Measurements from ENCODE around the gene SCN4B.
"Not testable (repeated sequence)": the region's sequence is repeated elsewhere in the genome, so short reads cannot be mapped to it uniquely, and the experiment has no call there.

Gene SCN4B, protein sequence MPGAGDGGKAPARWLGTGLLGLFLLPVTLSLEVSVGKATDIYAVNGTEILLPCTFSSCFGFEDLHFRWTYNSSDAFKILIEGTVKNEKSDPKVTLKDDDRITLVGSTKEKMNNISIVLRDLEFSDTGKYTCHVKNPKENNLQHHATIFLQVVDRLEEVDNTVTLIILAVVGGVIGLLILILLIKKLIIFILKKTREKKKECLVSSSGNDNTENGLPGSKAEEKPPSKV

DNA sequence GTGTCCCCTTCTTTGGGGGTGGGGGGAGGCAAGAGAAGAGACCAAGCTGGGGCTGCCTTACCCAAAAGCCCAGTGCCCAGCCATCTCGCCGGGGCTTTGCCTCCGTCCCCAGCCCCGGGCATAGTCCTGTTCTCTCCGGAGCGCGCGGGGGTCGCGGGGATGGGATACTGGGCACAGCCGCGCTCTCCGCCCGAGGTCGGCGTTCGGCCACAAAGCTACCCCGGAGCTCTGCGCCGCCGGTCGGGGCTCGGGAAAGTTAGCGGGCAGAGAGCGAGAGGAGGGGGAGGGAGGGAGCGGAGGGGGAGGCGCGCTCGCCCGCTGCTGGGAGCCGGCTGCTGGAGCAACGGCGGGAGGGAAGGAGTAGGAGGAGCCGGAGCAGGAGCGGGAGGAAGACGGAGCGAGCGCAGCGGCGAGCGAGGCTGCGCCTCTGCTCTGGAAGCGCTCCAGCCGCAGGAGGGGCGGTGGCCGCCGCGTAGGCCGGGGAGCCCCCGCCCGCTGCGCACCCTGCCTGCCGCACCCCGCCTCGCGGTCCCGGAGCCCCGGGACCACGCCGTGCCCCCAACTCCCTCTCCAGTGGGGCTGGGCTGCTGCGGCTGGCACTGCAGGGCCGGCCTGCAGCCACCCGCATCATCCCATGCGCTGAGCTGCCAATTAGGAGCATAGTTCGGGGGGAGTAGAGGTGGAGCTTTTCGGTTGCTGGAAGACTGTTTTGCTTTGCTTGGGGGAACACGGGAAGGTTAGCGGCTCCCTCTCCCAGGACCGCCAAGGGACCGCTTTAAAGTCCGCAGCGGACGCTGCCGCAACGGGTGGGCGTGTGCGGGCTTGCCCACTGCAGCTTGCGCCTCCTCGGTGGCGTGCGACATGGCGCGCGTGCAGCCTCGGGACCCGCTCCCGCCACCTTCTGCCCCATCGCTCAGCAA, at the start of gene SCN4B:
Gene SCN4B (minus strand): TSS at position 272 of the 920 bp plus-strand sequence. CDS start 150 bp downstream, at position 122.
- peaks cover 100% of the 10 kb centered on the region for H3K27me3 ChIP-seq
- no peaks in the 10 kb centered on the region for H3K9me3 ChIP-seq
- H3K4me3 ChIP-seq, result peak within 1 kb of the TSS; percentile 65
- H3K27ac ChIP-seq, result no peak within 1 kb of the TSS
- no peak for TF ChIP-seq Cebpa-rat (IDR thresholded peaks at IDR 0.05)
- no peak within 1 kb of the TSS for H3K9ac ChIP-seq
- peaks cover 13% of the 10 kb centered on the region for H3K4me1 ChIP-seq
- H3K36me3 ChIP-seq, result no peaks in the 10 kb centered on the region
- H4K20me1 ChIP-seq, result peaks cover 29% of the 10 kb centered on the region; the same call in 1 of the 2 replicates
- peak within 1 kb of the TSS; percentile 96 for H3K4me2 ChIP-seq

DNA sequence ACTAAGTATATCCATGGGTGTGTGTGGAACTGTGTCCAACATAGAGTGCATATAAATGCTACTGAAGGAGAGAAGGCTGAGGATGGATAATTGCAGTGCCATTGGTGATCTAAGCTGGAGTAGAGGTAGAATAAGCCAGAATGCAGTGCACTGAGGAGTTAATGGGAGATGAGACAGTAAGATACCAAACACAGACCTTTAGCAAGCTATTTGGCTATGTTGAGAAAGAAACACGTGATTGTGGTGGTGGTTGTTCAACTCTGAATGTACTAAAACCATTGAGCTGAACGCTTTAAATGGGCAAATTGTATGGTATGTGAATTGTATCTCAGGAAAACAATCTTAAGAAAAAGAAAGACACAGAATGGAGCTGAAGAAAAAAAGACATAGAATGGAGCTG, 49.3 kb upstream of the SCN4B start:
- Histone ChIP-seq H3K27me3 (no peaks in the 10 kb centered on the region), H3K36me3 (no peaks in the 10 kb centered on the region), H4K20me1 (no peaks in the 10 kb centered on the region), H3K9ac (no peak overlapping the region), H3K4me1 (peaks cover 10% of the 10 kb centered on the region; the same call in 1 of the 2 replicates), H3K4me2 (no peak overlapping the region), H3K9me3 (no peaks in the 10 kb centered on the region), H3K27ac (no peak overlapping the region), H3K4me3 (no peak overlapping the region)
- TF ChIP-seq Cebpa-rat (IDR thresholded peaks at IDR 0.05), result no peak

DNA sequence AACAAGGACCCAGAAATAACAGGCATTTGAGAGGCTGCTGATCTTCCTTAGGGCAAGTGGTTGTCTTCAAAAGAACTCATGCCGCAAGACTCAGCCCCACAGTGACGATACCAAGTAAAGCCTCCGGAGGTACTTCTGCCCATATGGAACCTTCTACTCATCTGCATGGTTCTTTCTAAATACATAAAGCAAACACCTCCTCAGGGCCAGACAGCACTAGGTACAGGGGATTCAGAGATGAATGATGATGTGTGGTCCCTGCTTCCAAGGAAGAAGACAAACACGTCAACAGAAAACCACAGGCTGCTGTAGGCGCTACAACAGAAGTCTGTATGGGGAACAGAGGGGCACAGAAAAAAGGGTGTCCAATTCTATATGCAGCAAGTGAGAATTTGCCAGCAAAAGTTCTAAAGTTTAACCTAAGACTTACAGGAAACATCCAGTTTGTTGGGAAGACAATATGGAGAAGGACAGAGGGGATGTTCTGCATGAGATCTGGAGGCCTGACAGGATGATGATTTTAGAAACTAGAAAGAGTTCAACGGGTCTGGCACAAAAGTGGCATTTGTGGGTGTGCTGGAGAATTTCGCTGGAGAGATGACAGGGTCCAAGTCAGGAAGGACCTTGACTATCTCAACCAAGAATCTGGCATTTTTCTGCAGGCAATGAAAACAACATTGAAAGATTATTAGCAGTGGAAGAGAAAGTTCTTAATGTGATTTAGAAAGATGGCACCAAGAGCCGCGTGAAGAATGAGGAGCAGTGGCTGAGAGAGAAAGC, 48.5 kb upstream of the SCN4B start:
- no peak for TF ChIP-seq Cebpa-rat (IDR thresholded peaks at IDR 0.05)
- no peak overlapping the region for H3K4me3 ChIP-seq
- H4K20me1 ChIP-seq, result no peaks in the 10 kb centered on the region
- H3K27me3 ChIP-seq, result no peaks in the 10 kb centered on the region
- H3K27ac ChIP-seq, result no peak overlapping the region
- no peak overlapping the region for H3K4me2 ChIP-seq
- no peaks in the 10 kb centered on the region for H3K9me3 ChIP-seq
- H3K36me3 ChIP-seq, result no peaks in the 10 kb centered on the region
- no peak overlapping the region for H3K9ac ChIP-seq
- H3K4me1 ChIP-seq, result peaks cover 1% of the 10 kb centered on the region; the same call in 1 of the 2 replicates

DNA sequence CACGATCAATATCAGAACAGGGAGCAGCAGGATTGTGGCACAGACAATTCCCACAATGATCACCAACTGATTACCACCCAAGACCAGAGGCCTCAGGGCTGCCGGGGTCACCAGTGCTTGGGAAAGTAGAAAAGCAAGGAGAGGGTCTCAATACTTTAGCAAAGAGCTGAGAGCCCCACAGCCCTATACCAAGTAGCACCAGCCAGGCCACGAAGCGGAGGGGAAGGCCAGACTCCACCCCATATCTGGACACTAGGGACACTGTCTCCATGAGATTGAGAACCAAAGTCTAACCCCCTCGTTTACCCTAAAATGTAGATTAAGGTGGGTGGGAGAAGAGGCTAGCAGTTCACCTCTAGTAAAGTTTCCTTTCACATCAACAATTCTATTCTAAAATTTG, 47.9 kb upstream of the SCN4B start:
- no peak for TF ChIP-seq Cebpa-rat (IDR thresholded peaks at IDR 0.05)
- H3K9ac ChIP-seq, result no peak overlapping the region
- no peak overlapping the region for H3K27ac ChIP-seq
- no peaks in the 10 kb centered on the region for H3K4me1 ChIP-seq
- H3K4me3 ChIP-seq, result no peak overlapping the region
- no peaks in the 10 kb centered on the region for H3K27me3 ChIP-seq
- H3K9me3 ChIP-seq, result no peaks in the 10 kb centered on the region
- H3K36me3 ChIP-seq, result no peaks in the 10 kb centered on the region
- H3K4me2 ChIP-seq, result no peak overlapping the region
- H4K20me1 ChIP-seq, result no peaks in the 10 kb centered on the region

DNA sequence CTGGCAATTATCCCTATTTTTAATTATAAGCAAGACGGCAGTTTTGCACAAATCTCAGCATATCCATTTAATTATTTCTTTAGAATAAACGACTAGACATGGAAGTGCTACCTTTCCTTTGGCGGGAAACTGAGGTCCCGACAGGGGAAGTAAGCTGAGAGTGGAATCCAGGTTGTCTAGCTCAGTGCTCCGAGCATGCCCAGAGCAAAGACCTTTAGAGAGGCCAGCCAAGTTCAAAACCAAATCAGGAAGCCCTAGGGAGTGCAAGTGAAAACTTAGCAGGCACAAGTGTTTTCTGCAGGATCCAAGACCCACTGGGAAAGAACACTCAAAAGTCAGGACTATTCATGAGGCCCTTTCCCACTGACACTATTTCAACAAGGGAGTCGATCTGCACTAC, 46.5 kb upstream of the SCN4B start:
- H3K9ac ChIP-seq, result no peak overlapping the region
- no peak overlapping the region for H3K4me2 ChIP-seq
- H3K36me3 ChIP-seq, result no peaks in the 10 kb centered on the region

DNA sequence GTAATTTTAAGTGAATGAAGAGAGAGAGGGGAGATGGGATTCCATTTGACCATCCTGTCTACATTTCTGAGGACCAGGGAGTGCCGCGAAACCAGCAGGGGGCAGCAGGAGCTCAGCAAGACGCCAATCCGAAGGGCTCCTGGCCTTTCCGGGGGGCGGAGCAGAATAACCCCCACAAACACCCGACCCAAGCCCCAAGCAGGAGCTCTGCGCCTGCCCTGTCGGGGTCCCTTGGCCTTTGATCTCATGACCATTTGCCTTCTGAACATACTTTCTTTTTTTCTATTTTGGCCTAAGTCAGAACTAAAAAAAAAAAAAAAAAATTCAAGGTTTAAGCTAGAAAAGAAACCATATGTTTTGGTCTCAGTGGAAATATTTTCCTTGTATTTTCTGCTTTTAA, 45.7 kb upstream of the SCN4B start:
- H3K27me3 ChIP-seq, result no peaks in the 10 kb centered on the region
- H3K4me1 ChIP-seq, result no peaks in the 10 kb centered on the region
- H3K9ac ChIP-seq, result no peak overlapping the region
- no peaks in the 10 kb centered on the region for H3K36me3 ChIP-seq
- no peak overlapping the region for H3K4me2 ChIP-seq
- H3K4me3 ChIP-seq, result no peak overlapping the region
- no peak overlapping the region for H3K27ac ChIP-seq
- no peaks in the 10 kb centered on the region for H3K9me3 ChIP-seq
- no peak for TF ChIP-seq Cebpa-rat (IDR thresholded peaks at IDR 0.05)
- H4K20me1 ChIP-seq, result no peaks in the 10 kb centered on the region

More for the DNA sequence above, 46.5 kb upstream of the SCN4B start:
- H3K27ac ChIP-seq, result no peak overlapping the region
- H4K20me1 ChIP-seq, result no peaks in the 10 kb centered on the region
- H3K27me3 ChIP-seq, result no peaks in the 10 kb centered on the region
- H3K4me1 ChIP-seq, result no peaks in the 10 kb centered on the region
- no peaks in the 10 kb centered on the region for H3K9me3 ChIP-seq
- no peak for TF ChIP-seq Cebpa-rat (IDR thresholded peaks at IDR 0.05)
- H3K4me3 ChIP-seq, result no peak overlapping the region

DNA sequence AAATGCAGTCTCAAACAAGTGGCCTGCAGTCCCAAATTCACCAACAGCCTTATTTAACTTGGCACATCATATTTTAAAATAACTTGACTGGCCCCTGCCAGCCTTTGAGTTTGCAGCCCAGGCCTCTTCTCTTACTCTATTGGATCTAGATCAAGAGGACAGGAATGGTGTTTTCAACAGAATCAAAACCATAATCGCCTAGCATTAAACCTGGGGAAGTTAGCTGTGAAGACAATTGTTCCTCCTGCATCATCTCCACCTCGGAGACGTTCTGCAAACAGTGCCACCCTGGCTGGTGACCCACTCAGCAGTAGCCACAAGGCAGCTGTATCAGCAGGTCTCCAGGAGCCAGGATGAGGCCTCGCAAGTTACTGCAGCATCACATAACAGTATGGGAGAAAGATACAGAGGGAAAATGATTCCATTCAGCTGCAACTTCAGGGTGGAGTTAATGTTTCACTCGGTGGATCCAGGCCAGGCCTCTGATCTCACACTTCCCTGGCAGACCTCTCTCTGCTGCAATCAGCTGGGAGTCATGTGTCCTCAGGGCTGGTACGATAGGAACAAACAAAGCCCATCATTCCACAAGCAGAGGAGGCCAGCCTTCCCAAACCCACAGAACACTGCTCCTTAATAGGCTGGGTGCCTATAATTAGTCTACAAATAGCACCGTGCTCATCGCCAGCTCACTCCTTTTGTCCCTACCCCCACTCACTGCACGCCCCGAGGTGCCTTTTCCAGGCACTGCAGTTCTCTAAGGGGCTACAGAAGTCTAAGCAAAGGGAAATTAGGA, 42.4 kb upstream of the SCN4B start:
- Histone ChIP-seq H3K9me3 (peaks cover 18% of the 10 kb centered on the region), H3K27me3 (no peaks in the 10 kb centered on the region), H3K4me3 (no peak overlapping the region), H3K36me3 (no peaks in the 10 kb centered on the region), H4K20me1 (no peaks in the 10 kb centered on the region), H3K9ac (no peak overlapping the region), H3K27ac (no peak overlapping the region), H3K4me1 (no peaks in the 10 kb centered on the region), H3K4me2 (no peak overlapping the region)
- TF ChIP-seq Cebpa-rat (IDR thresholded peaks at IDR 0.05), result no peak

DNA sequence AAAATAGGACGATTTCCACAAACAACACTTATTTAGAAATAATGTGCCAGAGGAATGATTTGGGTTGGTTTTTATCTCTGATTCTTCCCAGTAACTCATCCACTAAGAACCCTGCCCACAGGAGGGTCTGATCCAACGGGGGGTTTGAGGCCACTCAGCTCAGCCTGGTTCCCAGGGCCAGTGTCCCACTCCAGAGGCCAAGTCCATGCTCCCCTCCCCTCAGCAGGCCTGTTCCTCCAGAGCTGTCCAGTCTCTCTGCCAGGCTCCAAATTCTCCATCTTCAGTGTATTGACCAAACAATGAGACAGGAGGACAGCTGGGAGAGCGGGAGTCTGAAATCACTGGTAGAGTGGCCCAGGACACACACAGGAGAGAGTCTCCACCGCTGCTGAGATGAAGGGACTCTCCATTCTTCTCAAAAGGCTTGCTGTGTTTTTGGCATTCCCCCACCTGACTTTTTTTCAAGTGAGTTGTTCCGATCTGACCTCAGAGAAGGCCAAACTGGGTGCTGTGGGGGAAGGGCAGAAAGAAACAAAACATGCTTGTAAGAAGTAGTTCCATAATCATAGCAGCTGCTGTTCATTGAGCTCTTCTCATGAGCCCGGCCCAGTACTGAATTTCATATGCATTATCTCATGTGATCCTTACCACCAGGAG, 41.4 kb upstream of the SCN4B start:
- no peak overlapping the region for H3K4me2 ChIP-seq
- TF ChIP-seq Cebpa-rat (IDR thresholded peaks at IDR 0.05), result no peak
- H3K36me3 ChIP-seq, result no peaks in the 10 kb centered on the region
- no peak overlapping the region for H3K9ac ChIP-seq
- H3K27ac ChIP-seq, result no peak overlapping the region
- no peak overlapping the region for H3K4me3 ChIP-seq
- H4K20me1 ChIP-seq, result no peaks in the 10 kb centered on the region
- peaks cover 18% of the 10 kb centered on the region for H3K9me3 ChIP-seq
- H3K27me3 ChIP-seq, result no peaks in the 10 kb centered on the region
- H3K4me1 ChIP-seq, result no peaks in the 10 kb centered on the region

DNA sequence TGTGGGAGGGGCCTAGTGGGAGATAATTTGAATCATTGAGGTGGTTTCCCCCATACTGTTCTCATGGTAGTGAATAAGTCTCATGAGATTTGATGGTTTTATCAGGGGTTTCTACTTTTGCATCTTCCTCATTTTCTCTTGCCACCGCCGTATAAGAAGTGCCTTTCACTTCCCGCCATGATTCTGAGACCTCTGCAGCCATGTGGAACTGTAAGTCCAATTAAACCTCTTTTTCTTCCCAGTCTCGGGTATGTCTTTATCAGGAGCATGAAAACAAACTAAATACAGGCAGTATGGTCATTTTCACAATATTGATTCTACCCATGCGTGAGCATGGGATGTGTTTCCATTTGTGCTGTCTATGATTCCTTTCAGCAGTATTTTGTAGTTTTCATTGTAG, 40.2 kb upstream of the SCN4B start:
- H3K4me2 ChIP-seq, H3K4me3 ChIP-seq, H3K9ac ChIP-seq, H3K4me1 ChIP-seq, H3K27ac ChIP-seq, H4K20me1 ChIP-seq, H3K36me3 ChIP-seq, H3K27me3 ChIP-seq: not testable (repeated sequence)
- peaks cover 18% of the 10 kb centered on the region for H3K9me3 ChIP-seq

DNA sequence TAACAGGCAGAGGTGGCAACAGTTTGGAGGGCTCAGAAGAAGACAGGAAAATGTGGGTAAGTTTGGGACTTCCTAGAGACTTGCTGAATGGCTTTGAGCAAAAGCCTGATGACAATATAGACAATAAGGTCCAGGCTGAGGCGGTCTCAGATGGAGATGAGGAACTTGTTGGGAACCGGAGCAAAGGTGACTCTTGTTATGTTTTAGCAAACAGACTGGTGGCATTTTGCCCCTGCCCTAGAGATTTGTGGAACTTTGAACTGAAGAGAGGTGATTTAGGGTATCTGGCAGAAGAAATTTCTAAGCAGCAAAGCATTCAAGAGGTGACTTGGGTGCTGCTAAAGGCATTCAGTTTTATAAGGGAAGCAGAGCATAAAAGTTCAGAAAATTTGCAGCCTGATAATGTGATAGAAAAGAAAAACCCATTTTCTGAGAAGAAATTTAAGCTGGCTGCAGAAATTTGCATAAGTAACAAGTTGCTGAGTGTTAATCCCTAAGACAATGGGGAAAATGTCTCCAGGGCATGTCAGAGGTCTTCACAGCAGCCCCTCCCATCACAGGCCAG, 38.4 kb upstream of the SCN4B start:
- H3K27me3 ChIP-seq, result not testable (repeated sequence)

More for the DNA sequence above, 38.4 kb upstream of the SCN4B start:
- not testable (repeated sequence) for H3K4me2 ChIP-seq, H3K27ac ChIP-seq, H3K36me3 ChIP-seq, H4K20me1 ChIP-seq, H3K4me3 ChIP-seq, H3K4me1 ChIP-seq, H3K9ac ChIP-seq
- H3K9me3 ChIP-seq, result peaks cover 18% of the 10 kb centered on the region
